GM18517 (cell line): ENCODE results near the gene PCBP4.
A peak's percentile ranks its signal among the peaks of the same experiment; 100 is the strongest.

Experiments used
- ATAC-seq: cut with Tn5 transposase; IDR thresholded peaks from one replicate; pipeline ENCODE4 v1.9.1; 2021; ENCODE audit warnings: mild to moderate bottlenecking, moderate library complexity; ENCODE audit not compliant: unreplicated experiment

PCBP4 gene

GRCh38 chr3:51974963-51975851 is 8.0 kb upstream of the PCBP4 start, which contains the start of gene ABHD14A:
ABHD14A (plus strand) TSS chr3:51975064; CDS start chr3:51975136, 72 bp downstream.
- ATAC-seq = peak; percentile 52

GRCh38 chr3:51974277-51974962 is 7.2 kb upstream of the PCBP4 start:
- ATAC-seq = peak; percentile 9

DNA sequence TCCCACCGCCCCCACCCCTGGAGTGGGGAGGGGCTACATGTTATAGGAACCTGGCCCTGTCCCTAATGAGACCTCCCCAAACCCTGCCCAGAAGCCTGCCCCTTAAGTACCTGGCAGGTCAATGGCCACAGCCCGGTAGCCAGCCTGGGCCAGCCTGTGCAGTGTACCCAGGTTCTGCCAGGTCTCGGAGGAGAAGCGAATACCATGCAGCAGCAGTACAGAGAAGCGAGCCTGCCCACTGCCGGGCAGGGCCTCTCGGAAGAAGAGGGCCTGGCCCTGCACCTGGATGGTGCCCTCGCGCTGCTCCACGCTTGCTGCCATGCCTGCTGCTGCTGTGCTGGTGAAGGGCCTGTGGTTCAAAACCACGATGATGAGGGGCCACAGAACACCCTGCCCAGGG is 4.1 kb upstream of the PCBP4 start:
- no peak for ATAC-seq

GRCh38 chr3:51970606-51971300 is 3.5 kb upstream of the PCBP4 start:
- no peak for ATAC-seq

- no peak for ATAC-seq
These were observed 2.6 kb upstream of the PCBP4 start for GRCh38 chr3:51969841-51970240.

DNA sequence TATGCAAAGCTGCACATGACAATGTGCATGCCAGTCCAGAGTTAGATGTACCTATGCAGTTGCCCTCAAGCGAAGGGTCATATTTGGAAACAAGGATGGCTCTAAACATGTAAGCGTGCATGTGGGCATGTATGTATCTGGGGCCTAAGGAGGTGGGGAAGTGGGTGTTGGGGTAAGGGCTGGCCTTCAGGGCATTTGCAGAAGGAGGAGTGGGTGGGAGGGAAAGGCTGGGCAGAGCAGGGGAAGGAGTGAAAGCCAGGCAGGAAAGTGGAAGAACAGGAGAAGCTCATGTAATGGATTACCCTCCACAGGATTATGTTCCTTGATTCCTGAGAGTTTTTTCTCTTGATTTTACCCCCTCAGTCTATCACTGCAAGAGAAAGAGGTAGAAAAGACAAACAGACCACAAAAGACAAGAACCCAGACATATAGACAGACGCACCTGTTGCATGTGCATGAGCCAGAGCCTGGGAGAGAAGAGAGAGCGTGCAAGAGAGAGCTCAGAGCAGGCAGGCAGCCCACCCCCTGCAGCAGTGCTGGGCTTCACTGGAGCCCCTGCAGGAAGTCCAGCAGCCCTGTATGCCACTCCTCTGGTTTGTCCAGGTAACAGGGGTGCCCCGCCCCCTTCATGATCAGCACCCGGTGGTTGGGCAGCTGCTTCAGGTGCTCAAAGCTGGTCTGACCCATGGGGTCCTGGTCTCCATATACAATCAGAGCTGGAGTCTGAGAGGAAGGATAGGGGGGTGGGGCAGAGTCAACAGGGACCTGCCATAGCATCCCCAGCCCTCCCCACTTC is 1.8 kb upstream of the PCBP4 start:
- ATAC-seq = no peak

DNA sequence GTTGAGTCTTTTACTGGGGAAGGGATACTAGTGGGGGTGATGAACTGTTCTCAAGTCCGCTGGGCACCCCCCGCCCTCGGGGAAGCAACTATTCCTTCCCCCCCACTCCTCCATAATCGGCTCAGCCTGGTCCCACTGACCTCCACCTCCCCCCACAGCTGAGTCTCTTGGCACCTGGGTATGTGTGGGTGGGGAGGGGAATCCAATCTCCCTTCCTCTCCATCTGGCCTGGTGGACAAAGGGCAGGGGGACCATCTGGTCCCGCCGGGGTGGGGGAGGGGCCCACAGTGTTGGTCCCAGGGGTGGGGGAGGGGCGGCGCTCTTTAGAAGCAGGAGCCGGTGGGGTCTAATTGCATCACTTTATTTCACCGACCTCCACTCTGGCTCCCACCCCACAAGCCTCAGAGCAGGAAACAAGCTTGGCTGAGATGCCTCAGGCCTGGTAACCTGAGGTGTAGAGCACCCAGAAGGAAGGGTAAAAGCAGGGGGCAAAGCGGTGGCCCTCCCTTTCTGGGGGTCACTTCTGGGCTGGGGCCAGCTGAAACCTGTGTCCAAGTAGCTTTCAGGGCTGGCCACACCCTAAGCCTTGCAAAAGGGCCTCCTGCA is 1.0 kb upstream of the PCBP4 start:
- no peak for ATAC-seq

DNA sequence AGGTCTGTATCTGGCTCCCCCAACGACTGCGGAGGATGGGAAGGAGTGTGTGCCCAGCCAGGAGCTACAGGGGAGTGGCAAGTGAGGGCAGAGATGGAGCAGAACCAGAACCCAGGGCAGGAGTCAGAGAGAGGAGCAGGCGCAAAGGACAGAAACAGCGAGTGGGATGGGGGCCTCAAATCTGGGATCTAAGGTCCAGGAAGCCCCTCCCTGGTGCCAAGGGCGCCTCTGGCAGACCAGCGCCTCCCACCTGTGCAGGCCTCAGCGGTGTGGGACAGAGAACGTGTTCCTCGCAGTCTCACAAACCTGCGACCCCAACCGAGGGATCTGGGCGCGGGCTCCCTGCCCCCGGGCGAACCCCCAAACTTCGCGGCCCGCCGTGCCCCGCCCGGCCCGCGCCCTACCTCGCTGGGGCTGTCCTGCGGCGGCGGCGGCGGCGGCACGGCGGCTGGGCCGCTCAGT is 301 bp downstream of the PCBP4 start:
- ATAC-seq = no peak

DNA sequence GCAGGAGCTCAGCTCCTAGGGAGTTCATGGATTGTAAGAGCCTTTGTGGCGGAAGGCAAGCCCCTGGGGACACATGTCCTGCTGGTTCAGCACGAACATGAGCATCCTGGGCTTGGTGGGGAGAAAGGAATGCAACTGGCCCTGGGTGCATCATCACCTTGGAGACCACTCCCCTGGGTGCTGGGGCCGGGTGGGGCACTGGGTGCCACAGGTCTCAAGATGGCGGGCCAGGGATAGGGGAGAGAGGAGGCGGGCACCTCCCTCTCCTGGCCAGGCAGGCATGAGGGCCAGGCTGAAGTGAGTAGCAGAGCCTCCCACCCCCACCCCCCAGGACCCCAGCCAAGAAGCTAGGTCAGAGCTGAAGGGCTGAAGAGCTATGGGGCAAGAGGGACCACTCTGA is 768 bp downstream of the PCBP4 start:
- ATAC-seq = no peak

DNA sequence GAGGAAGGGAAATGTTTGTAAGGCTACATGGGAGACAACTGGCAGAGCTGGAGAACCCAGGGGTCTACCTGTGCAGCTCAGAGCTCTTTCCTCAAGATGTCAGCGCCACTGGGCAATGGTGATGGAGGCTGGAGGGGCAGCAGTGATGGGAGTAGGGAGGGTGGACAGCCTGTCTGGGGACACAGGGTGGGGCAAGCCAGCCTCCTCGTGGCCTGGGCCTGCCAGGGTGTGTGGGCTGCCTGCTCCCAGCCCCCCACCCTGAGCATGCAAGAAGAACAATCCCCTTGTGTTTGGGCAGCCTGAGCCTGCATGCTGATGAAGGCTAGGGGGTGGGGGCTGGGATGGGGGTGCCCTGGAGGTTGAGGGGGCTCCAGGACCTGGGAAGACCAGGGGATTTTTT is 1.2 kb downstream of the PCBP4 start:
- no peak for ATAC-seq

DNA sequence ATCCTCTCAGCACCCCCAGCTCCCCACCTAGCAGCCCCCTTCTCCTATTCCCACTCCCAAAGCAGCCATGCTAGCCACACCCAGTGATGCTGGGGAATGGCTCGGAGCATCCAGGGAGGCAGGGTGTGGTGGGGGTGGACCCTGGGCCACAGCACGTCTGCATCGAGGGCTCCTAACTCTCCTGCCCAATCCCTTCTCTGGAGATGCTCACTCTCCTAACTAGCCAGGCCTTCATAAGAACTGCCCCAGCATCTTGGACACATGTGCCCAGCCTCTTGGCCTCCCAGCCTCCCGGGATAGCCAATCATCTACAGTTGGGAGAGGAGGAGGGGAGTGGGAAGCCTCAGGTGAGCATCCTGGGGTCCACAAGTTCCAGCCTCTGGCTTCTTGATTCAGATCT is 2.7 kb downstream of the PCBP4 start:
- ATAC-seq = no peak

DNA sequence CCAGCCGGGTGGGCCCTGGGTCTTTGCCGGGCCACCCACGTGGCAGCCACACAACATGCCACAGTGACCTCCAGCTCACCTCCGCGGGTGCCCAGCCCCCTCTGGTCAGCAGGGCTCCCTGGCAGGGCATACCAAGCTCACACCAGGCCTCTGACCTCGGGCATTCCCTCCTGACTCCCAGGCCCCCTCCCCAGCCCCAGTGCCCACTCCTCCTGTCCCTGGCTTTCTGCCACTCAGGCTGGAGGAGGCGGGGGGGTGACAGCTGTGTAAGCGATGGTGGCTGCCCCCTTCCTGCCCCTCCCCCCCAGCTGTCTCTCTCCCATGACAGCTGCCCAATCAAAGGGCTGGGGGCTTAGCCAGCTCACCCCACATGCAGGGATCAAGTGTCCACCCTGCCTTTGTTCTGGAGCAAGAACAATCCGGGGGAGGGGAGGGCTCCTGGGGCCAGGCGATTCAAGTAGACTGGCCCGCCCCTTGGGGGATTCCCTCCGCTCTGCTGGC is 3.3 kb downstream of the PCBP4 start:
- no peak for ATAC-seq

- ATAC-seq = no peak
These were observed 4.3 kb downstream of the PCBP4 start for GRCh38 chr3:51962854-51963530.

- no peak for ATAC-seq
These were observed 5.4 kb downstream of the PCBP4 start for GRCh38 chr3:51961602-51962569.

GRCh38 chr3:51961011-51961410 is 6.2 kb downstream of the PCBP4 start:
- no peak for ATAC-seq

DNA sequence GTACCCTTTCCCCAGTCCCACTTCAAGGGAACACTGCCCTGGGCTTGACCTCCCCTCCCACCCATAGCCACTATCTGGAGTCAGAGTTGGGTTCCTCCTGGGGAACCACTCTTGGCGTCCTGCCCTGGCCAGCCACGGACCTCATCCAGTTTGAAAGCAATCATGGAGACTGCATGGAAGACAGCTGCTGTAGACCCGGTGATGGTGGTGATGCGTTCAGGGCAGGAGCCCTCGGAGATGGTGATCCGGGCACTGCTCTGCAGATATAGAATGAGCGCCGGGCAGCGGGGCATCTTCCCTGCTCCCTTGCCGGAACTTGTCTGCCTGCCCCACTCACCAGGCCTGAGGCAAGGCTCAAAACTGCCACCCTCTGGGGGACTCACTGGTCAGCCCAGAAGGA is 6.9 kb downstream of the PCBP4 start:
- no peak for ATAC-seq

GRCh38 chr3:51959651-51960050 is 7.6 kb downstream of the PCBP4 start:
- no peak for ATAC-seq
